ENCODE results near the gene ZDHHC12.

The ZDHHC12 gene

GRCh38 chr9:128684325-128685199, 39.4 kb downstream of the ZDHHC12 start (continued):
- TF ChIP-seq ZNF18 (tag by site-specific recombination; IDR thresholded peaks at IDR 0.05): peak; percentile 98
- TF ChIP-seq ZNF701 (tag by site-specific recombination; IDR thresholded peaks at IDR 0.05): no peak
- no peak for TF ChIP-seq ZNF221 (tag by site-specific recombination; IDR thresholded peaks at IDR 0.05; ENCODE audit: borderline replicate concordance)
- peak; percentile 84 for TF ChIP-seq GLIS1 (tag by site-specific recombination; IDR thresholded peaks at IDR 0.05)
- 0 out of 2 replicates have a peak, but pooled peaks have one; percentile 29 for TF ChIP-seq ZNF629 (tag by site-specific recombination; IDR thresholded peaks at IDR 0.05)
- TF ChIP-seq ZBTB48 (tag by site-specific recombination; IDR thresholded peaks at IDR 0.05): no peak
- 0 out of 2 replicates have a peak, but pooled peaks have one; percentile 6 for TF ChIP-seq ZNF335 (tag by site-specific recombination; conservative IDR thresholded peaks at IDR 0.05)
- TF ChIP-seq SALL2 (tag by site-specific recombination; IDR thresholded peaks at IDR 0.05; ENCODE audit: borderline replicate concordance): no peak
- TF ChIP-seq ZNF155 (tag by site-specific recombination; IDR thresholded peaks at IDR 0.05): no peak
- peak; percentile 68 for TF ChIP-seq SCRT1 (tag by site-specific recombination; IDR thresholded peaks at IDR 0.05; ENCODE audit: borderline replicate concordance)
- no peak for TF ChIP-seq ATF2 (tag by site-specific recombination; IDR thresholded peaks at IDR 0.05; ENCODE audit: low read depth)
- peak; percentile 95 for TF ChIP-seq ZBTB17 (tag by site-specific recombination; IDR thresholded peaks at IDR 0.05)
- no peak for TF ChIP-seq ZNF184 (tag by site-specific recombination; IDR thresholded peaks at IDR 0.05)
- no peak for TF ChIP-seq ZNF266 (tag by site-specific recombination; IDR thresholded peaks at IDR 0.05; ENCODE audit: low read depth)
- peak; percentile 100 for TF ChIP-seq ZNF600 (tag by site-specific recombination; IDR thresholded peaks at IDR 0.05)
- TF ChIP-seq ZFHX2 (tag by site-specific recombination; conservative IDR thresholded peaks at IDR 0.05): peak; percentile 70
- peak; percentile 41; the same call in 1 of the 2 replicates for TF ChIP-seq ZNF398 (tag by site-specific recombination; IDR thresholded peaks at IDR 0.05)
- TF ChIP-seq ZBTB8A (tag by site-specific recombination; IDR thresholded peaks at IDR 0.05): 0 out of 2 replicates have a peak, but pooled peaks have one; percentile 9
- TF ChIP-seq BCL11A (tag by site-specific recombination; IDR thresholded peaks at IDR 0.05; ENCODE audit: low read depth): no peak
- TF ChIP-seq ZNF692 (tag by site-specific recombination; IDR thresholded peaks at IDR 0.05): 0 out of 2 replicates have a peak, but pooled peaks have one; percentile 21
- TF ChIP-seq ZNF707 (tag by site-specific recombination; IDR thresholded peaks at IDR 0.05): no peak
- peak; percentile 61; the same call in 1 of the 2 replicates for TF ChIP-seq KLF8 (tag by site-specific recombination; IDR thresholded peaks at IDR 0.05)
- peak; percentile 72; the same call in 1 of the 2 replicates for TF ChIP-seq ZBTB6 (tag by site-specific recombination; IDR thresholded peaks at IDR 0.05)
- TF ChIP-seq ZNF513 (tag by site-specific recombination; IDR thresholded peaks at IDR 0.05): peak; percentile 64; the same call in 1 of the 2 replicates
- TF ChIP-seq ZNF670 (tag by site-specific recombination; IDR thresholded peaks at IDR 0.05; ENCODE audit: low read depth): no peak
- TF ChIP-seq ZBTB11 (tag by site-specific recombination; conservative IDR thresholded peaks at IDR 0.05; ENCODE audit: low read depth): peak; percentile 27; the same call in 1 of the 2 replicates

Measured in HEK293 (cell line).